MV-4-11 (cell line): ENCODE data around the gene VGLL3.
"Not testable (repeated sequence)": the region's sequence is repeated elsewhere in the genome, so short reads cannot be mapped to it uniquely, and the experiment has no call there.

Experiments used
- DNase-seq: peaks from one replicate; lab custom pipeline; 2025; lab: John Stamatoyannopoulos, UW

The VGLL3 gene

GRCh38 chr3:86989611-86990010 lies 1.3 kb downstream of the VGLL3 start:
- DNase-seq = no peak

- no peak for DNase-seq
Observed at GRCh38 chr3:86989006-86989405, 1.9 kb downstream of the VGLL3 start.

DNA sequence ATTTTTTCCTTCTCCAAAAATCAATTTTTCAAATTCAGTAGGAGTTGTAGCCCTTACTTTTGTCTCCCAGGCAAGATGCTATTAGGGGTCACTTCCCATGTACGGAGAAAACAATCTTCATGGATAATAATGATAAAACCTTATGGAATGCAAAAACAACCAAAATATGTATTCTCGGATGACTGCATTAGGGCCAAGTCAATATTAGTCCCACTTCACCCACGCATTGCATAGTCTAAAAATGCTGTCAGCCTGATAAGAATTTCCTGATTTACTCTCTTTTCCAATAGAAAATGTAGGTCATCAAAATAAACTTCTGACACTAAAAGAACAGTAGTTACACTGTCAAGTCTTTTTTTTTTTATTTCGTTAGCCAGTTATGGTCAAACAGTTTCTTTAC lies 2.7 kb downstream of the VGLL3 start:
- DNase-seq = no peak

GRCh38 chr3:86987421-86987715 lies 3.6 kb downstream of the VGLL3 start:
- DNase-seq = no peak

GRCh38 chr3:86986671-86987420 lies 4.1 kb downstream of the VGLL3 start:
- no peak for DNase-seq

DNA sequence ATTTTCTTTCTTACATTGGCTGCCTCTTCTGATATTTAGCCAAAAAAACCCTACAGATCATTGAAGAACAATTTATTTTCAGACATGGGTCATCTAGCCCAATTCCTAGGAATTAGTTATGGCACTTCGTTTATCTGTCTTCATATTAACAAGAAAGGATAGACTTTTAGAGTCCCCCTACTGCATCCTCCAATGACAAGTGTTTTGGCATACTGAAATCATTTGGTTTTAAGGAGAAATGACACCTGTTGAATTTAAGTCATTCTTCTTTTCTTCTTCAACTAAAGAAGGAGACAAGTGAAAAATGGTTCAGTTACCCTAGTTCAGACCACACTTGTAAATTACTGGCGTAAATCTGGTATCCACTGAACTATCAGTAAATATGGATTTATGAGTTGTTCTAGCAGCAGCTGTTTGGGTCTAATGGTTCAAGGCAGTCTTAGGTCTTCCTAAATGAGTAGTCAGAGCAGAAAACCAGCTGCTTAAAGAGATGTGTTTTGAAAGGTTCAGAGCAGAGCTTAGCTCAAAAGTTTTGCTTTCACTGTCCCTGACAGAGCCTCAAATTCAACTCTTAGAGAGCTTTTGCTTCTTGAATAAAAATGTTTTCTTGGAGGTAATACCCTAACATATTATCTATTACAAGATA lies 5.6 kb downstream of the VGLL3 start:
- DNase-seq = no peak

GRCh38 chr3:86984271-86984670 lies 6.7 kb downstream of the VGLL3 start:
- DNase-seq = no peak

- DNase-seq = no peak
Observed at GRCh38 chr3:86982883-86983282, 8.1 kb downstream of the VGLL3 start.

- DNase-seq = no peak
Observed at GRCh38 chr3:86978111-86978551, 12.8 kb downstream of the VGLL3 start.

DNA sequence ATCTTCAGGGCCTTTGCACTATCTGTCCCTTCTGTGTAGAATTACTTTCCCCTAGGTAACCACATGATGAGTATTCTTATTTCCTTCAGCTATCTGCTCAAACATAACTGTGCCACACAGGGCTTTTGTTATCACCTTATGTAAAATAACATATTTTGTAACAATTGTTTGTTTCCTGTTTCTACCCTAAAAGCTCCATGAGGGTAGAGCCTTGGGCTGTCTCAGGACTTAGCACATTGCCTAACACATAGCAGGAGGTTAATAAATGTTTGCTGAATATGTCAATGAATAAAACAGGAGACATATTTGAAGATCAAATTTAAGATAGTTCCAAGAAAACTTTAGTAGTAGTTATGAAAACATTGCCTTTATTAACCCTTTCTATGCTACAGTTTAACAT lies 14.7 kb downstream of the VGLL3 start:
- DNase-seq = no peak

GRCh38 chr3:86974177-86974576 lies 16.8 kb downstream of the VGLL3 start:
- not testable (repeated sequence) for DNase-seq

DNA sequence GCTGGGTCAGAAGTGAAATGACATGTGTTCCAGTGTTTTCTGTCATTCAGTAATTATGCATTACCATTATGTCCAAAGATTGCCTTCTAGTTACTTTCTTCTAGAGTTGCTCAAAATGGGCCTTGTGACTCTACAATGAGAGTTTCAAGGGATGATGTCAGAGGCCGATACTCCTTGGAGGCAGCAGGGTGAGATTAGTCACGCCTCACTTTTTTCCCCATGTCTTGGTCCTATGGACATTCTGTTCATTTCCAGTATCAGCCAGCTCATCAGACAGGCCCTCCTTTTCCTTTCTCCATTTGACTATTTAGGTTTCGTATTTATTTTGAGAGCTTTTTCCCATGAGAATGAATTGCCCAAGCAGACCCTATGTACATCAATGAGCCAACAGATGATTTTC lies 17.5 kb downstream of the VGLL3 start:
- no peak for DNase-seq

DNA sequence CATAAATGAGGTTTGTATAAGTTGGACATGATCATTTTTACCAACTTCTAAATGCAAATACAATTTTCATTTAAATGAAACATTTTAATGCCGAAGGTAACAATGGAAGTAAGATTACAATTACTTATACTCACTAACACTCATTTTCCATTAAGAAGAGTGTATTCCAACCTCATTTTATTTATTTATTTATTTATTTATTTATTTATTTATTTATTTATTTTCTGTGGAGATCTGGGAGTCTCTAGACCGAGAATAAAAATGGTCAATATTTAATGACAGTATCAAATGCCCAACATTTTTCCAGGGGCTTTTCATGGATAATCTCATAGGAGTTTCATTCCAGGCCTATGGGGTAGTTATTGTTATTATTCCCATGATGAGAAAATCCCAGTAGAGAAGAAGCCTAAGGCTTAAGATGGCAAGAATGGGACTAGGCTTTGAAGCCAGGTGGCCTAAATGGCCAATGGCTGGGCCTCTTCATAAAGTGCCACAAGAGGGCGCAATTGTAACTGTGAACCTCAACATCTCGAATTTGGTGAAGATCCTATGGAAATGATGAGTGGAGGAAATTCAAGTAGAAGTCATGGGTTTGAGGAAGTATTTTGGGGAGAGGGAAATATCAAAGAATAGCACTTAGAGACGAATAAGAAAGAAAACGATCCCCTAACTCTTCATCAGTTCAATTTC lies 21.3 kb downstream of the VGLL3 start:
- DNase-seq = peak; percentile 1

DNA sequence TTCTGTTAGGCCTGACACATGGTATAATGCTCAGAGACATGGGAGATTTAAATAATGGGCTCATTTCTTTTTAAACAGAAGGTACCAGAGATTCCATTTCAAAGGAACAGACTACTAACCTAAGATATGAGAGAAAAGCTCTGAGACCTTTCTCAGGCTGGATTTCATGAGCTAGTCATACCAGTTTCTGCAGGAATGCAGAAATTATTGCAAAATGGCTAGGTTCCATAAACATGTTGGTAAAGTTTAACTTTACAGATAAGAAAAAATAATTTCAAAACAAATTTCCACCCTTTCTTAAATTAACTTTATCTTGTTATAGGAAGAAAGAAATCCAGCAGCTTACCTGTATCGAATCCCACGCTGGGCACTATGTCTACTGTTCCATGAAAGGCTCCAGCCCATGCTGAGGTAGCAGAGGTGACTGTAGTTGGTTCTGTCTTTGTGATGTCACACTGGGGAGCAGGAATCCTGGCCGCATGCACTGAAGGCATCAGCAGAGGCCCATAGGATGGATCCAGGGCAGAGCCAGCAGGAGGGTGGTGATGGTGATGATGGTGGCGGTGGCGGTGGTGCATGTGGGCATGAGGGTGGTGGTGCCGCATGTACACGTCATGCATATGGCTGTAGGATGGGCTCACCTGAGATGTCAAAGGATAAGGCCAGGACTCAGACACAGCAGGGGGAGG lies 22.6 kb downstream of the VGLL3 start:
- DNase-seq = no peak

- no peak for DNase-seq
Observed at GRCh38 chr3:86967062-86967461, 23.9 kb downstream of the VGLL3 start.

DNA sequence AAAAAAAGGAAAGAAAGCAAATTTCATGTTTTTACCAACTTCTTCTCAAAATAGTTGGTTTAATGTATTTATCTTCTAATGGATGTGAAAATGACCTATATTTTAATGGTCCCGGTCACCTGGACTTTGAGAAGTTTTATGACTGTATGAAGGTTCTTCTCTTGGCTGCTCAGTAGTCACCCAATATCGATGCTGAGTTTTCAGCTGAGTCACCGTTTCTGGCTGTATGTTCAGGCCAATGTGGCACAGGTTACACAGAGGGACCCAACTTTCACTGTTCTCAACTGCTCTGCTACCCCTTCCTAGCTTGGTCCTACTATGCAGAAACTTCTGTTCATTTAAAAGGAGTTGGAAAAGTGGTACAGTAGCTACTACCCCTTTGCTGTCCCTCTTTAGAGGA lies 25.8 kb downstream of the VGLL3 start:
- DNase-seq = no peak

DNA sequence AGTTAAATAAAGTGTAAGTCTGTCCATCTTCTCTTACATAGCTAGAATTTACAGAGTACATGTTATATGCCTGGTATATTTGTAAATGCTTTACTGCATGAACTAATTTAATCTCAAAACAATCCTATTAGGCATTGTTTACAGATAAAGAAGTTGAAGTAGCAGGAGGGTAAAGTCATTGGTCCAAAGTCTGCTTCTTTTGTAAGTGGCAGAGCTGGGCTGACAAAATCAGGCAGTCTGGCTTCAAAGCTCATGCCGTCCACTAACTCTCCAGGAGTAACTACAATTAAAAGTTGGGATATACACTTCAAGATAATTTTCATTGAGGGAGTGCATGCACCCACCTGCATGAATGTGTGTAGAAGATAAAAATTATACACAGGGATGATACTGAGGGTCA lies 27.3 kb downstream of the VGLL3 start:
- no peak for DNase-seq

GRCh38 chr3:86961297-86961696 lies 29.7 kb downstream of the VGLL3 start:
- no peak for DNase-seq

DNA sequence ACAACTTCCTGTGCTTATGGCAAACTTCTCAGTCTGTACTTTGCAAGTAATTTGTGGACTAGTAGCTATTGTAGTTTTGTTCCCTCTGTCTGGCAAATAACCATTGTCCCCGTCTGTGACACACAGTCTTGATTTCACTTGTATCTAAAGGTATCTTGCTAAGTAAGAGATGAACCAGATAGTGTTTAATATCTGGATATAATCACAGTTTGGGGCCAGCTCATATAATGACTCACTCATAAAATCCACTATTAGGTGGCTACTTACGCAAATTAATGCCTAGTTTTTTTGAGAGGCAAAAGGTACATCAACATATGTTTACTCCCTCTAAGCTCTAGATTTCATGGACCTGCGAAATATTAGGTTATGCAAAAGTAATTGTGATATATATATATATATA lies 30.4 kb downstream of the VGLL3 start:
- no peak for DNase-seq

GRCh38 chr3:86958534-86958933 lies 32.4 kb downstream of the VGLL3 start:
- DNase-seq = no peak

GRCh38 chr3:86954747-86955146 lies 36.2 kb downstream of the VGLL3 start:
- DNase-seq = no peak

- no peak for DNase-seq
Observed at GRCh38 chr3:86954226-86954625, 36.7 kb downstream of the VGLL3 start.

GRCh38 chr3:86951322-86951721 lies 39.6 kb downstream of the VGLL3 start:
- no peak for DNase-seq
